Gastroesophageal sphincter (tissue), 4 donors: ENCODE results near the gene ADCY9. TPM values are rescaled to one million over a fixed set of nuclear protein-coding genes. Genes with fewer than 3 reads are reported as not detected.
"Not testable (repeated sequence)": the region's sequence is repeated elsewhere in the genome, so short reads cannot be mapped to it uniquely, and the experiment has no call there.

Source experiments
- ATAC-seq: fragments of 150-250 bp; one replicate; pipeline ENCODE4 v1.9.1; 2016; ENCODE audit warnings: mild to moderate bottlenecking, moderate library complexity
- H3K27ac ChIP-seq, 4 donors: fragments of 200-600 bp; sonication (generic) in 3 of 4; 1 replicate in 3 of 4; 2 replicates in 1 of 4; pipeline ENCODE4 v1.5.1; 2016 to 2019
- H3K27me3 ChIP-seq: fragments of 200-600 bp; sonication (generic); one replicate; pipeline ENCODE4 v1.5.1; 2019
- H3K36me3 ChIP-seq, 2 donors: fragments of 200-600 bp; sonication (generic); one replicate each; pipeline ENCODE4 v1.5.1; 2019; ENCODE audit warnings: control low read depth in 1 of 2
- H3K4me1 ChIP-seq, 3 donors: fragments of 200-600 bp; sonication (generic); 1 replicate in 2 of 3; 2 replicates in 1 of 3; pipeline ENCODE4 v1.5.1; 2016 to 2019; ENCODE audit warnings: control low read depth in 2 of 3
- H3K4me3 ChIP-seq, 2 donors: fragments of 200-600 bp; sonication (generic); one replicate each; pipeline ENCODE4 v1.5.1; 2019; ENCODE audit warnings: mild to moderate bottlenecking in 1 of 2, moderate library complexity in 1 of 2
- H3K9me3 ChIP-seq, 3 donors: fragments of 200-600 bp; sonication (generic); one replicate each; pipeline ENCODE4 v1.5.1; 2017 to 2019; ENCODE audit warnings: control low read depth in 2 of 3
- EP300 ChIP-seq: sonication (generic); formaldehyde crosslinking; IDR thresholded peaks from one replicate; pipeline ENCODE4 v1.6.1; 2017; ENCODE audit warnings: antibody characterized with exemption, mild to moderate bottlenecking
- POLR2A ChIP-seq, 2 donors: fragments of 450-650 bp; IDR thresholded peaks; one replicate each; pipeline ENCODE4 v1.6.1; 2017; ENCODE audit warnings: antibody characterized with exemption in 2 of 2, mild to moderate bottlenecking in 2 of 2, moderate library complexity in 1 of 2
- POLR2AphosphoS5 ChIP-seq: sonication (generic); formaldehyde crosslinking; IDR thresholded peaks from one replicate; pipeline ENCODE4 v1.6.1; 2017; ENCODE audit warnings: antibody characterized with exemption
- WGBS, 2 donors: methylation state at CpG; one replicate each; pipeline ENCODE4 v1.1.5; 2018; ENCODE audit warnings: low coverage in 1 of 2; 5-methylcytosine and 5-hydroxymethylcytosine counted together
- total RNA-seq, 4 donors: library from RNA; depleted of rRNA; stranded (reverse); fragments of >200 nt; gene quantifications; one replicate each; pipeline ENCODE4 v1.1.0, GENCODE V29; 2016
- TF ChIP-seq, protein P1 (sequence below), 4 experiments: fragments of 200-600 bp in 2 of 4; fragments of 450-650 bp in 2 of 4; sonication (generic) in 1 of 4; IDR thresholded peaks; one replicate each; pipeline ENCODE4 v1.5.1; 2017 to 2019; ENCODE audit warnings: antibody characterized with exemption in 4 of 4, mild to moderate bottlenecking in 2 of 4, moderate library complexity in 2 of 4

Gene ADCY9
- total RNA-seq, 4 donors from 2014 or later: 33.0 to 83.5 (median 43.4) TPM

- WGBS, 2 donors: 68 to 80% methylated on average over 1 to 14 of the region's 15 CpGs
- H3K4me3 ChIP-seq: no peak overlapping the region
- TF ChIP-seq POLR2A (IDR thresholded peaks at IDR 0.05) (no peak), EP300 (no peak), POLR2AphosphoS5 (no peak)
- TF ChIP-seq, protein P1, sequence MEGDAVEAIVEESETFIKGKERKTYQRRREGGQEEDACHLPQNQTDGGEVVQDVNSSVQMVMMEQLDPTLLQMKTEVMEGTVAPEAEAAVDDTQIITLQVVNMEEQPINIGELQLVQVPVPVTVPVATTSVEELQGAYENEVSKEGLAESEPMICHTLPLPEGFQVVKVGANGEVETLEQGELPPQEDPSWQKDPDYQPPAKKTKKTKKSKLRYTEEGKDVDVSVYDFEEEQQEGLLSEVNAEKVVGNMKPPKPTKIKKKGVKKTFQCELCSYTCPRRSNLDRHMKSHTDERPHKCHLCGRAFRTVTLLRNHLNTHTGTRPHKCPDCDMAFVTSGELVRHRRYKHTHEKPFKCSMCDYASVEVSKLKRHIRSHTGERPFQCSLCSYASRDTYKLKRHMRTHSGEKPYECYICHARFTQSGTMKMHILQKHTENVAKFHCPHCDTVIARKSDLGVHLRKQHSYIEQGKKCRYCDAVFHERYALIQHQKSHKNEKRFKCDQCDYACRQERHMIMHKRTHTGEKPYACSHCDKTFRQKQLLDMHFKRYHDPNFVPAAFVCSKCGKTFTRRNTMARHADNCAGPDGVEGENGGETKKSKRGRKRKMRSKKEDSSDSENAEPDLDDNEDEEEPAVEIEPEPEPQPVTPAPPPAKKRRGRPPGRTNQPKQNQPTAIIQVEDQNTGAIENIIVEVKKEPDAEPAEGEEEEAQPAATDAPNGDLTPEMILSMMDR (IDR thresholded peaks at IDR 0.05): no peak
- no peak overlapping the region for H3K27ac ChIP-seq
- ATAC-seq: no peak
- H3K9me3 ChIP-seq: no peaks in the 10 kb centered on the region
- H3K36me3 ChIP-seq: peaks cover 0 to 32% of the 10 kb centered on the region in 2 donors
- H3K27me3 ChIP-seq: no peaks in the 10 kb centered on the region
- H3K4me1 ChIP-seq: peaks cover 0 to 16% (median 4%) of the 10 kb centered on the region in 3 donors
These were observed 150.9 kb downstream of the ADCY9 start for GRCh38 chr16:3965306-3965705.

- Histone ChIP-seq H3K4me3 (no peak overlapping the region), H3K27me3 (no peaks in the 10 kb centered on the region), H3K9me3 (no peaks in the 10 kb centered on the region), H3K27ac (no peak overlapping the region), H3K36me3 (peaks cover 0 to 27% of the 10 kb centered on the region in 2 donors), H3K4me1 (peaks cover 0 to 20% (median 7%) of the 10 kb centered on the region in 3 donors)
- no peak for TF ChIP-seq EP300
- no peak for TF ChIP-seq POLR2AphosphoS5
- 95 to 100% methylated on average over 1 to 14 of the region's 28 CpGs for WGBS, 2 donors
- ATAC-seq: no peak
These were observed 151.5 kb downstream of the ADCY9 start for GRCh38 chr16:3964686-3965290.

DNA sequence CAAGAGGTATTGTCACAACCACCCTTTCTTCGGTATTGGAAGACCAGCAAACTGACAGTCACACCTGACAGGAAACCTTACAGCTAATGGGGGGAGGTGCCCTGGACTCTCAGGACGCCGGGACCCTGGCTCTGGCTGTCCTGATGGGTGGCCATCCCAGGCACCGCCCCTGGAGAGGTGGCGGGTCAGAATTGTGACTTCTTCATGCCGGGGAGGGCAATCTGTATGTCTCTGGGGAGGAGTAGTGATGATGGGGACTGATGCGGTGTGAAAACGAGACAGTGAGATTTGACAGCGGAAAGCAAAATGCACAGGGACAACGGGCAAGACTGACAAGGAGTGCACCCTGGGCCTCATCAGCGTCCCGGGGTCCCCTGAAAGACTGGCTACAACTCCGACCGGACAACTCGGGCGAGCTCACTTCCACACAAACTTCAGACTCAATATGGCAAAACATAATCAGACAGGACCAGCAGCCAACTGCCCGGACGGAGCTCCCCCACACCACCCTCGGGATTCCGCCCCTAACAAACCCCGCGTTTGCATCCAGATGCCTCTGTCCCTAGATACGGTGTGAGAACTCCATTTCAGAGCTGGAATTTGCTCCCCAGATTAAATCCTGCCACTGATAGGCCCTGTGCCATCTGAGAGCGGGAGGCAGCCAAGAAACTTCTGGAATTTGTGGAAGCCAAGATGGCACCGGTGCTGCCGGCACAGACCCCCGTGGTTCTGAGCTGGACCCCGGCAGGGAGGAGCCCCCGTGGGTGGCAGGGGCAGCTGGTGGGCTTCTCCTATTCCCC lies 152.2 kb downstream of the ADCY9 start:
- WGBS, 2 donors: 71 to 88% methylated on average over 2 to 19 of the region's 29 CpGs
- Histone ChIP-seq H3K27me3 (no peaks in the 10 kb centered on the region), H3K36me3 (peaks cover 0 to 25% of the 10 kb centered on the region in 2 donors), H3K4me3 (no peak overlapping the region), H3K4me1 (peaks cover 0 to 27% (median 7%) of the 10 kb centered on the region in 3 donors), H3K9me3 (no peaks in the 10 kb centered on the region), H3K27ac (no peak overlapping the region)
- TF ChIP-seq, protein P1 (IDR thresholded peaks at IDR 0.05): no peak
- TF ChIP-seq POLR2AphosphoS5 (no peak), POLR2A (IDR thresholded peaks at IDR 0.05) (no peak), EP300 (no peak)
- no peak for ATAC-seq

- Histone ChIP-seq H3K9me3 (no peaks in the 10 kb centered on the region), H3K4me3 (no peak overlapping the region), H3K36me3 (peaks cover 0 to 25% of the 10 kb centered on the region in 2 donors), H3K27ac (no peak overlapping the region), H3K27me3 (no peaks in the 10 kb centered on the region), H3K4me1 (peaks cover 0 to 29% (median 7%) of the 10 kb centered on the region in 3 donors)
- WGBS, 2 donors: 50 to 60% methylated on average over 2 to 10 of the region's 17 CpGs
- no peak for ATAC-seq
- TF ChIP-seq, protein P1 (IDR thresholded peaks at IDR 0.05): no peak
- no peak for TF ChIP-seq POLR2A (IDR thresholded peaks at IDR 0.05)
- TF ChIP-seq POLR2AphosphoS5: no peak
- TF ChIP-seq EP300: no peak
These were observed 153.0 kb downstream of the ADCY9 start for GRCh38 chr16:3963203-3963602.

- H3K4me1 ChIP-seq: peaks cover 0 to 29% (median 7%) of the 10 kb centered on the region in 3 donors
- peaks cover 0 to 18% of the 10 kb centered on the region in 2 donors for H3K36me3 ChIP-seq
- no peak for ATAC-seq
These were observed 154.8 kb downstream of the ADCY9 start for GRCh38 chr16:3961449-3961849.

DNA sequence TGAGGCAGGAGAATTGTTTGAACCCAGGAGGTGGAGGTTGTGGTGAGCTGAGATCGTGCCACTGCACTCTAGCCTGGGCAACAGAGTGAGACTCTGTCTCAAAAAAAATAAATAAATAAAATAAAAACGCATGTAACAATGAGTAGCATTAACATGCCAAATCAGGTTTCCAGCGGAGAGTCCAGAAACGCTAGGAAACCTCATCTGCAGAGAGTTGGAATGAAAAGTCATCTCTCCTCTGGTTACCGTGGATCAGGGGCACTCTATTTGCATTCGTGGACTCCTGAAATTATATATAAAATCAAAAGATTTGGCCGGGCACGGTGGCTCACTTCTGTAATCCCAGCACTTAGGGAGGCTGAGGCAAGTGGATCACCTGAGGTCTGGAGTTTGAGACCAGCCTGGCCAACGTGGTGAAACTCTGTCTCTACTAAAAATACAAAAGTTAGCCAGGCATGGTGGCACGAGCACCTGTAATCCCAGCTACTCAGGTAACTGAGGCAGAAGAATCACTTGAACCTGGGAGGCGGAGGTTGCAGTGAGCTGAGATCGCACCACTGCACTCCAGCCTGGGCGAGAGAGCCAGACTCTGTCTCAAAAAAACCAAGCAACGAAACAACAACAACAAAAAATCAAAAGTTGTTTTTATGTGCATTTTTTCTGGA lies 156.2 kb downstream of the ADCY9 start:
- H3K36me3 ChIP-seq, H3K9me3 ChIP-seq, H3K27me3 ChIP-seq, ATAC-seq: not testable (repeated sequence)
- WGBS, 2 donors: 43 to 73% methylated on average over 7 to 13 of the region's 14 CpGs
- Histone ChIP-seq H3K27ac (peak overlapping the region in 3 of 4 donors; percentile 71 to 77 (median 73)), H3K4me3 (peak overlapping the region; percentile 43 to 53), H3K4me1 (peaks cover 0 to 29% (median 7%) of the 10 kb centered on the region in 3 donors)

More at GRCh38 chr16:3961449-3961849, 154.8 kb downstream of the ADCY9 start:
- H3K4me3 ChIP-seq: peak overlapping the region in 1 of 2 donors; percentile 53
- no peak for TF ChIP-seq POLR2AphosphoS5
- TF ChIP-seq, protein P1 (IDR thresholded peaks at IDR 0.05): no peak
- no peak for TF ChIP-seq POLR2A (IDR thresholded peaks at IDR 0.05)
- TF ChIP-seq EP300: no peak
- 54% methylated on average over 6 of the region's 11 CpGs; no CpG with 5 or more reads in 1 of the 2 donors for WGBS, 2 donors
- peaks cover 4% of the 10 kb centered on the region for H3K27me3 ChIP-seq
- H3K9me3 ChIP-seq: no peaks in the 10 kb centered on the region
- H3K27ac ChIP-seq: peak overlapping the region in 3 of 4 donors; percentile 71 to 77 (median 73)
